Measurements from ENCODE around the gene TMEM253. TPM values are rescaled to one million over a fixed set of nuclear protein-coding genes. Genes with fewer than 3 reads are reported as not detected.

The TMEM253 gene
- total and polyA plus RNA-seq, 4 donors: 0.43 to 1.7 (median 0.61) TPM

GRCh38 chr14:21059842-21060613 is 40.8 kb upstream of the TMEM253 start:
- peak in 3 of 6 donors; percentile 19 to 64 (median 32) for DNase-seq (ENCODE audit: low read depth in 4 of 6, low spot score in 6 of 6)
- WGBS (ENCODE audit: insufficient coverage): 60% methylated on average over 6 of the region's 8 CpGs
- H3K27me3 ChIP-seq (ENCODE audit: control insufficient read depth, insufficient read depth, low read length): no peaks in the 10 kb centered on the region
- H3K27ac ChIP-seq (ENCODE audit: low read depth, low read length): no peak overlapping the region
- no peak overlapping the region for H3K4me3 ChIP-seq (ENCODE audit: low read depth, low read length)
- H3K4me1 ChIP-seq (ENCODE audit: control insufficient read depth, insufficient read depth, low read length): peaks cover 7% of the 10 kb centered on the region
- no peaks in the 10 kb centered on the region for H3K36me3 ChIP-seq (ENCODE audit: control insufficient read depth, insufficient read depth, low read length)
- no peaks in the 10 kb centered on the region for H3K9me3 ChIP-seq (ENCODE audit: control insufficient read depth, insufficient read depth, low read length)

GRCh38 chr14:21060614-21061346 is 40.1 kb upstream of the TMEM253 start:
- no peak for DNase-seq (ENCODE audit: low read depth in 4 of 6, low spot score in 6 of 6)
- H3K4me1 ChIP-seq (ENCODE audit: control insufficient read depth, insufficient read depth, low read length): peaks cover 7% of the 10 kb centered on the region
- no peak overlapping the region for H3K27ac ChIP-seq (ENCODE audit: low read depth, low read length)
- no peaks in the 10 kb centered on the region for H3K36me3 ChIP-seq (ENCODE audit: control insufficient read depth, insufficient read depth, low read length)
- H3K9me3 ChIP-seq (ENCODE audit: control insufficient read depth, insufficient read depth, low read length): no peaks in the 10 kb centered on the region
- no peaks in the 10 kb centered on the region for H3K27me3 ChIP-seq (ENCODE audit: control insufficient read depth, insufficient read depth, low read length)
- H3K4me3 ChIP-seq (ENCODE audit: low read depth, low read length): no peak overlapping the region
- 75% methylated on average over 9 of the region's 13 CpGs for WGBS (ENCODE audit: insufficient coverage)

- peaks cover 7% of the 10 kb centered on the region for H3K4me1 ChIP-seq (ENCODE audit: control insufficient read depth, insufficient read depth, low read length)
- H3K27ac ChIP-seq (ENCODE audit: low read depth, low read length): no peak overlapping the region
- no peaks in the 10 kb centered on the region for H3K36me3 ChIP-seq (ENCODE audit: control insufficient read depth, insufficient read depth, low read length)
- DNase-seq (ENCODE audit: low read depth in 4 of 6, low spot score in 6 of 6): no peak
- 67% methylated on average over 3 of the region's 3 CpGs for WGBS (ENCODE audit: insufficient coverage)
- no peaks in the 10 kb centered on the region for H3K27me3 ChIP-seq (ENCODE audit: control insufficient read depth, insufficient read depth, low read length)
- H3K9me3 ChIP-seq (ENCODE audit: control insufficient read depth, insufficient read depth, low read length): no peaks in the 10 kb centered on the region
- no peak overlapping the region for H3K4me3 ChIP-seq (ENCODE audit: low read depth, low read length)
Observed at GRCh38 chr14:21061347-21061668, 39.6 kb upstream of the TMEM253 start.

GRCh38 chr14:21063479-21063878 is 37.4 kb upstream of the TMEM253 start:
- 71% methylated on average over 3 of the region's 3 CpGs for WGBS (ENCODE audit: insufficient coverage)
- Histone ChIP-seq H3K4me3 (ENCODE audit: low read depth, low read length) (no peak overlapping the region), H3K27ac (ENCODE audit: low read depth, low read length) (no peak overlapping the region), H3K9me3 (ENCODE audit: control insufficient read depth, insufficient read depth, low read length) (no peaks in the 10 kb centered on the region), H3K36me3 (ENCODE audit: control insufficient read depth, insufficient read depth, low read length) (no peaks in the 10 kb centered on the region), H3K27me3 (ENCODE audit: control insufficient read depth, insufficient read depth, low read length) (no peaks in the 10 kb centered on the region), H3K4me1 (ENCODE audit: control insufficient read depth, insufficient read depth, low read length) (peaks cover 4% of the 10 kb centered on the region)
- no peak for DNase-seq (ENCODE audit: low read depth in 4 of 6, low spot score in 6 of 6)

- Histone ChIP-seq H3K4me1 (ENCODE audit: control insufficient read depth, insufficient read depth, low read length) (peaks cover 31% of the 10 kb centered on the region), H3K4me3 (ENCODE audit: low read depth, low read length) (no peak overlapping the region), H3K27me3 (ENCODE audit: control insufficient read depth, insufficient read depth, low read length) (no peaks in the 10 kb centered on the region), H3K36me3 (ENCODE audit: control insufficient read depth, insufficient read depth, low read length) (no peaks in the 10 kb centered on the region), H3K27ac (ENCODE audit: low read depth, low read length) (no peak overlapping the region), H3K9me3 (ENCODE audit: control insufficient read depth, insufficient read depth, low read length) (no peaks in the 10 kb centered on the region)
- WGBS (ENCODE audit: insufficient coverage): 83% methylated on average over 2 of the region's 7 CpGs
- DNase-seq (ENCODE audit: low read depth in 4 of 6, low spot score in 6 of 6): no peak
Observed at GRCh38 chr14:21066882-21067502, 33.9 kb upstream of the TMEM253 start.

GRCh38 chr14:21068521-21069387 is 32.1 kb upstream of the TMEM253 start:
- H3K27ac ChIP-seq (ENCODE audit: low read depth, low read length): peak overlapping the region; percentile 98
- no peaks in the 10 kb centered on the region for H3K9me3 ChIP-seq (ENCODE audit: control insufficient read depth, insufficient read depth, low read length)
- 1% methylated on average over 41 of the region's 45 CpGs for WGBS (ENCODE audit: insufficient coverage)
- peak overlapping the region; percentile 75 for H3K4me3 ChIP-seq (ENCODE audit: low read depth, low read length)
- DNase-seq (ENCODE audit: low read depth in 4 of 6, low spot score in 6 of 6): peak in 4 of 6 donors; percentile 49 to 90 (median 68)
- no peaks in the 10 kb centered on the region for H3K27me3 ChIP-seq (ENCODE audit: control insufficient read depth, insufficient read depth, low read length)
- peaks cover 13% of the 10 kb centered on the region for H3K36me3 ChIP-seq (ENCODE audit: control insufficient read depth, insufficient read depth, low read length)
- peaks cover 44% of the 10 kb centered on the region for H3K4me1 ChIP-seq (ENCODE audit: control insufficient read depth, insufficient read depth, low read length)

- H3K36me3 ChIP-seq (ENCODE audit: control insufficient read depth, insufficient read depth, low read length): peaks cover 21% of the 10 kb centered on the region
- H3K27ac ChIP-seq (ENCODE audit: low read depth, low read length): peak overlapping the region; percentile 98
- H3K27me3 ChIP-seq (ENCODE audit: control insufficient read depth, insufficient read depth, low read length): no peaks in the 10 kb centered on the region
- no peaks in the 10 kb centered on the region for H3K9me3 ChIP-seq (ENCODE audit: control insufficient read depth, insufficient read depth, low read length)
- peaks cover 51% of the 10 kb centered on the region for H3K4me1 ChIP-seq (ENCODE audit: control insufficient read depth, insufficient read depth, low read length)
- peak overlapping the region; percentile 75 for H3K4me3 ChIP-seq (ENCODE audit: low read depth, low read length)
- under 1% methylated on average over 33 of the region's 40 CpGs for WGBS (ENCODE audit: insufficient coverage)
- peak in 5 of 6 donors; percentile 52 to 91 (median 65) for DNase-seq (ENCODE audit: low read depth in 4 of 6, low spot score in 6 of 6)
Observed at GRCh38 chr14:21069388-21070082, 31.3 kb upstream of the TMEM253 start.

- Histone ChIP-seq H3K4me3 (ENCODE audit: low read depth, low read length) (peak within 1 kb of the TSS; percentile 89), H3K9me3 (ENCODE audit: control insufficient read depth, insufficient read depth, low read length) (no peaks in the 10 kb centered on the region), H3K4me1 (ENCODE audit: control insufficient read depth, insufficient read depth, low read length) (peaks cover 57% of the 10 kb centered on the region), H3K27ac (ENCODE audit: low read depth, low read length) (peak within 1 kb of the TSS; percentile 98), H3K27me3 (ENCODE audit: control insufficient read depth, insufficient read depth, low read length) (no peaks in the 10 kb centered on the region), H3K36me3 (ENCODE audit: control insufficient read depth, insufficient read depth, low read length) (peaks cover 27% of the 10 kb centered on the region)
- peak in 3 of 6 donors; percentile 45 to 91 (median 57) for DNase-seq (ENCODE audit: low read depth in 4 of 6, low spot score in 6 of 6)
- WGBS (ENCODE audit: insufficient coverage): under 1% methylated on average over 63 of the region's 63 CpGs
Observed at GRCh38 chr14:21070083-21070609, 30.7 kb upstream of the TMEM253 start, which contains the start of gene ARHGEF40. TSS of gene ARHGEF40 (plus strand) at chr14:21070304. CDS start at chr14:21070397, 93 bp downstream.

All from spinal cord (tissue), 10 donors.